GM04503 (cell line): ENCODE measurements around the gene NEK11.

ENCODE experiments used
- DNase-seq: peaks from one replicate; pipeline ENCODE4 v3.0.0-alpha.2; 2012; ENCODE audit warnings: low read depth

The NEK11 gene, protein sequence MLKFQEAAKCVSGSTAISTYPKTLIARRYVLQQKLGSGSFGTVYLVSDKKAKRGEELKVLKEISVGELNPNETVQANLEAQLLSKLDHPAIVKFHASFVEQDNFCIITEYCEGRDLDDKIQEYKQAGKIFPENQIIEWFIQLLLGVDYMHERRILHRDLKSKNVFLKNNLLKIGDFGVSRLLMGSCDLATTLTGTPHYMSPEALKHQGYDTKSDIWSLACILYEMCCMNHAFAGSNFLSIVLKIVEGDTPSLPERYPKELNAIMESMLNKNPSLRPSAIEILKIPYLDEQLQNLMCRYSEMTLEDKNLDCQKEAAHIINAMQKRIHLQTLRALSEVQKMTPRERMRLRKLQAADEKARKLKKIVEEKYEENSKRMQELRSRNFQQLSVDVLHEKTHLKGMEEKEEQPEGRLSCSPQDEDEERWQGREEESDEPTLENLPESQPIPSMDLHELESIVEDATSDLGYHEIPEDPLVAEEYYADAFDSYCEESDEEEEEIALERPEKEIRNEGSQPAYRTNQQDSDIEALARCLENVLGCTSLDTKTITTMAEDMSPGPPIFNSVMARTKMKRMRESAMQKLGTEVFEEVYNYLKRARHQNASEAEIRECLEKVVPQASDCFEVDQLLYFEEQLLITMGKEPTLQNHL

DNA sequence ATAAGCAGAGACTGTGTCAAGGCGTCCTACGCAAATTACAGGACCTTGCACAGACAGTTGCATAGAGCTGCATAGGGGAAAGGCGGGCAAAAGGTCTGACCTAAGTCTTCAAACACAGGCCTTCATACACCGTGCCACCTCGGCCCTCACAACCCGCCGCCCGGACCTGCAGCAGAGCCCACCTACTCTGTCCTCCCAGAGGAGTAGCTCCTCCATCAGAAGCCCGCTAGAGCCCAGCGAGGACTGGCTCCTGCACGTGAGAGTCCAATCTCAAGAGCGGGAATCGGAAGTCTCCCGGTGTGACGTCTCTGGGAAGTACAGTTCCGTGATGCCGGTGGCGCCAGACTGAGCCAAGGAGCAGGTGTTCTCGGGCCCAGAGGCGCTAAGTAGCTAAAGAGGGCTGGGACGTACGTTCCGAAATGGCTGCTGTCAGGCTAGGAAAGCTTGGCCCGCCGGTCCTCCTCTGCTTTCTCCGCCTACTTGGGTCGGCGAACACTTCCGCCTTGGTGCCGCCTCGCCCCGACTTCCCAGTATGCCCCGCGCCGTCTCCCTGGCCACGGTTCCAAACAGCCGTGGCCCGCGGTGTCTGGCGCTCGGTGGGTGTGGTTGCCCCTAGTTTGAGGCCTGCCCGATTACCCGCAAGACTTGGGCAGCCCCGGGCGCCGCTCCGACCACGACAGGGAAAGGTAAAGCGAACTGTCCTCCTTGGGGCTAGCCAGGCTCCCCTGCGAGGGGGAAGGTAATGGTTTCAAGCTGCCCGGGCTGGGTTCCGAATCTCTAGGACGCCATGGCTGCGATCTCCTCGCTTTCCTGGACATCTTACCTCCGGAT is at the start of gene NEK11, which contains the start of gene ASTE1:
Gene NEK11 (plus strand): TSS at position 557 of the 831 bp plus-strand sequence. CDS start 2,832 bp downstream, outside the sequence.
Gene ASTE1 (minus strand): TSS at position 505 of the 831 bp plus-strand sequence. CDS start 1,519 bp downstream, outside the sequence.
- peak; percentile 51 for DNase-seq

DNA sequence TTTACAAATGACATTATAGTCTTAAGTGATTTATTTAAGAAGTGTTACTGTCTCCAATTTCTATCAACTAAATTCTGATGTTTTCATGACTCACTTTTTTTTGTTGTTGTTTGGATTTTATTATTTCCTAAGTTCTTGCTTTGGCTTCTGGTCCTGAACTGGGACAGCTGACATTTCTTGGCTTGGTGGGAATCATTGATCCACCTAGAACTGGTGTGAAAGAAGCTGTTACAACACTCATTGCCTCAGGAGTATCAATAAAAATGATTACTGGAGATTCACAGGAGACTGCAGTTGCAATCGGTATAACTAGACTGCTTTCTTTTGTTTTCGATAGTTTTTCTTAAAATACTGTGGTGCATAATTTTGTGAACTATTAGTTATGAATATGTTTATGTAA is 47.6 kb upstream of the NEK11 start:
- no peak for DNase-seq

DNA sequence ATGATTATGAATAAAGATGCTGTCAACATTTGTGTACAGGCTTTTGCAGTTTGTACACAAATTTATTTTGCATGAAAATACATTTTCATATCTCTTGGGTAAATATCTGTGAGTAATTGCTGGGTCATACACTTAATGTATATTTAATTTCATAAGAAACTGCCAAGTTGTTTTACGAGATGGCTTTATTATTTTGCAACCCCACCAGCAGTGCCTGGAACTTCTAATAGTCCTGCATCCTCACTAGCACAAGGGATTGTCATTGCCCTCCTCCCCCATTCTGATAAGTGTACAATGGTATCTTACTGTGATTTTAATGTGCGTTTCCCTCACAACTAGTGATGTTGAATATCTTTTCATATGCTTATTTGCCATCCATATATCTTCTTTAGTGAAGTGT is 45.2 kb upstream of the NEK11 start:
- no peak for DNase-seq

DNA sequence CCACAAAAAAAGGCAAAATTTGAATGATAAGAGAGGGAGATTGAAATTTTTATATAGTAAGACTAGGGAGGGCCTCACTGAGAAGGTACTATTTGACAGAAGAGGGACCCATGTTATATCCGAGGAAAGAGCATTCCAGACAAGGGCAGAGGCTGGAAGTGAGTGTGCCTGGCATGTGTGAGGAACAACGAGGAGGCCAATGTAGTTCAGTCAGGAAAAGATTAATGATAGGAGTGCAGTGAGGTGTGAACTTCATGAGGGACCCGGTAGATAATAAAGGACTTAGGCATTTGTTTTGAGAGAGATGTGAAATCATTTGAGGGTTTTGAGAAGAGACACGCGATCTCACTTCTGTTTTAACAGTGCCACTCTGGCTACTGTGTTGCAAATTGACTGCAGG is 36.4 kb upstream of the NEK11 start:
- no peak for DNase-seq

DNA sequence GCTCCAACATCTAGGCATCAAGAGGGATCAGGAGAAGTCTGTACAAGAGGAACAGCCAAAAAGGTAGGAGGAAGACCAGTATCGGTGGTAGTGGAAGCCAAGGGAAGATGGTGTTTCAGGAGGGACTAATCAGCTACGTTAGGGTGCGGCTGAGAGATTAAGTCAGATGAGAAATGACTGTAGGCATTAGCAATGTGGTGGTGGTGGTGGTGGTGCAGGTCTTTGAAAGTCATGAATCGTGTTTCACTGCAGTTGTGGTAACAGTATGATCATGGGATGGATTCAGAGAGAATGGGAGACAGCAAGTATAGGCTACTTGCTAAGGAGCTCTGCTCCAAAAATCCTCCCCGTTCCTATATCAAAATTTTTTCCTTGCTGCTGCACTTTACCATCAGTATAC is 35.6 kb upstream of the NEK11 start:
- DNase-seq: no peak

DNA sequence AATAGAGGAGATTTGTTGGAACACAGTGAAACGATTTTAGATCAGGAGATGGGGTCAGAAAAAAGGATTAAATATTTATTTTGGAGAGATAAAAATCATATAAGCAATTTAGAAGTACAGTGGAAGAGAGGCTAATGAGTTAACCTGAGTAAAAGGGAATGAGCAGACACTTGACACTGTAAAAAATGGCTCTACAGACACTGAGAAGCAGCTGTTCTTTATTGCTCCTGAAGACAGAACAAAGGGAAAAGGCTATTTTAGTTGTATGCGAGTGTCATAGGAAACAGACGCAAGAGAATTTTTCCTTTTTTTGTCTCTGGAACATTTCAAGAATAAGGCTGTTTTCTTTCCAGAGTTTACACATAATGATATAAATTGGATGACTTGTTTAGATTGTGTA is 34.3 kb upstream of the NEK11 start:
- no peak for DNase-seq

DNA sequence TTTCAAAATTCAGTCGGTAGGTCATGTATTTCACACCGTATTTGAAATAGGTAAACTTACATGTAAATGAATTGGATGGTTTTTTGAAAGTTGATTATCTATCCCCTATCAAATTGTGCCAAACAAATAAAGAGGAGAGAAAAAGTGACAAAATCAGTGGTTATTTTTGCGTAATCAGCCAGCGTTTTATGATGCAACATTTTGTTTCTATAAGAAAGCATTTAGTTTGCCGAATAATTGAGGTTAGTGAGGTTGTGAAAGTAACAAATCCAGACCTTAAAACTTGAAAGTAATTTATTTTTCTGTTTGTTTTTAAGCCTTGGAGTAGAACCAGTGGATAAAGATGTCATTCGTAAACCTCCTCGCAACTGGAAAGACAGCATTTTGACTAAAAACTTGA is 29.4 kb upstream of the NEK11 start:
- DNase-seq: no peak

DNA sequence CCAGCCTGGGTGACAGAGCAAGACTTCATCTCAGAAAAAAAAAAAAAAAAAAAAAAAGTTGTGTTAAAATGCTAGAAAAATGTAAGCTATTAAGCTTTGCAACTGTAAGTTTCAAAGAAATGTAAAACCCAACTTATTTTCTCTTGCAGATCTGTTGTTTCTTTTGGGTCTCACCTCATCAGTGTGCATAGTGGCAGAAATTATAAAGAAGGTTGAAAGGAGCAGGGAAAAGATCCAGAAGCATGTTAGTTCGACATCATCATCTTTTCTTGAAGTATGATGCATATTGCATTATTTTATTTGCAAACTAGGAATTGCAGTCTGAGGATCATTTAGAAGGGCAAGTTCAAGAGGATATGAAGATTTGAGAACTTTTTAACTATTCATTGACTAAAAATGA is 25.6 kb upstream of the NEK11 start:
- no peak for DNase-seq

DNA sequence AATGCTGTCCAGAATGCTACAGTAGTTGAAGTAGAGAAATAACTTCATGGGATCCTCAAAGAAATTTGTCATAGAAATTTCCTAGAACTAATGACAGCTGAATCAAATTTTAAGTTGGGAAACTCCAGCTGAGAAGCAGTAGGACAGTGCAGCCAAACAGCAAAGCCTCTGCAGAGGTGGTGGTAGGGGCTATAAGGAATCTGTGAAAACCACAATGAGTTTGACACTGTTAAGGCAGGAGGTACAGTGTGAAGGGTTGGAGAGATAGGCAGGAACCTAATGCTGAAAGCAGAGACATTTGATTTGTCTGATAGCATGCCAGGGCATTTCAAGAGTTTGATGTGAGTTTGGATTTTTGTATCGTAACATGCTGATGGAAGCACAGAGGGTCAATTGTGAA is 22.1 kb upstream of the NEK11 start:
- DNase-seq: no peak

DNA sequence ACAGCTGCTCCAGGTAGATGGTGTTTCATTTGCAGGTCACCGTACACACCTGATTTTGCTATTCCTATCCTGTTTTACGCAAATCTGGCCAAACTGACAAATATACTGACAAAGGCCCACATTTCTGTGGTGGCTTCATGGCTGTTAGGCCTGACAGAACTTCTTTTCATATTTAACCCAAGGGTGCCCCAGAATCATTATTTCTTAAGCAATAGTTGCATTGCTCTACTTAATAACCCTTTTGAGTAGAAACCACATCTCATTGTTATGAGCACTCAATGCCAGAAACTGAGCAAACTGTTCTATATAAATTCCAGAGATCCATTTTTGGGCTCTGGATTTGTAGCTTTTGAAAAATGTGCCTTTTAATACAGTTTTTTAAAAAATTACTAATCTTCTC is 19.4 kb upstream of the NEK11 start:
- DNase-seq: no peak

DNA sequence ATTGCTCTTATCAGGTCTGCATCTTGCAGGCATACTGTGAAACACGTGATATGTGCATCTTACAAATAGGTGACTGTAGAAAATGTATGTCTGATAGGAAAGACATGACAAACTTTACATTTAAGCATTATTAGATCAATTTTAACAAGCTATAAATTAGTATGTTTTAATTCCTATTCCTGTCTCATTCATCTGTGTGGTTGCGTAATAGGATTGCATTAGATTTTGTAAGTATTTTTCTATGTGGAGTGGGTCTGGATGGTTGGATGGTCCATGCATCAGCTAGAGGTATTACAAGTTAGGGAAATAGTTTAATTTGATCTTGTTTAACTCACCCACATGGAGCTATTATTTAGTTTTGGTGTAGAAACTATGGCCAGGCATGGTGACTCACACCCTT is 18.9 kb upstream of the NEK11 start:
- DNase-seq: no peak

DNA sequence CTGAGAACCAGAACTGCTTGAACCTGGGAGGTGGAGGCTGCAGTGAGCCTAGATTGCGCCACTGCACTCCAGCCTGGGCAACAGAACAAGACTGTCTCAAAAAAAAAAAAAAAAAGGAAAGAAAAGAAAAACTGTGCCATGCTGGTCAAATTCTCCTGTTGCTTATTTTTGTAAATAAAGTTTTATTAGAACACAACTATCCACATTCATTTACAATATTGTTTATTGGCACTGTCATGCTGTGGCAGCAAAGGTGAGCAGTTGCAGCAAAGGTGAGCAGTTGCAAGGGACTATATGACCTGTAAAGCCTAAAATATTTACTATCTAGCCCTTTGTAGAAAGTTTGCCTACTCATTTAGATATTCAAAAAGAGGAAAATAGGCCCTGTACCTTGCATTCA is 18.4 kb upstream of the NEK11 start:
- no peak for DNase-seq

DNA sequence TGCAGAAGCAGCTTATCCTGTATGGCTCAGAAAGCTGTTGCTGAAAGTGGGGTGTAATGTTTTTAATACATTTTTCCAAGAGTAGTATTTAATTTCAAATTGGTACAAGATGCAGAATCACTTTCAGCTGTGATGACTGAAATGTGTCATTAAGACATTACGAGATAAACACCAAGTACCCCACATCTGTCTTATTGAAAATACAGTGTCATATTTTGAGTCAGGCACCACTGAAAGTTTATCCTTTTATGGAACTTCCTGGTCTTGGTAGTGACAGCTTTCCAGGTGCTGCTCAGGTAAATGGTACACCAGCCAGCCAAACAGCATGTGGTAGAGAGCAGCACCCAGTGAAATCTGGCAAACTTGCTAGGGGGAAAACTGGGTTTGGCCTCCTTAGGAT is 17.0 kb upstream of the NEK11 start:
- no peak for DNase-seq

DNA sequence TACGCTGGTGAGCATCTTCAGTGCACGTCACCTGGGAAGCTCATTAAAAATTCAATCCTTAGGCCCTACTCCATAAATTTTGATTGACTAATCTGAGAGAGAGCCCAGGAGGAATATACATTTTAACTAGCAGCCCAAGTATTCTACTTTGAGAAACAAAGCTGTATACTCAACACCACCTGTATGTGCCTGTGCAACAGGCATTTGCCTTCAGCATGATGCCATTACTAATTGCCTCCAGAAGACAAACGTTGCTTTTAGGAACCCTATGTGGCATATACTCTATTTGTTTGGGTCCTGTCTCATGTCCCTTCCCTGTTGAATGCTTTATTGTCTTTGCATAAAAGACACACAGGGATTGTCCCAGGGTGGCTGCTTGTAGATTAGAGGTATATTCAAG is 7.7 kb upstream of the NEK11 start:
- no peak for DNase-seq

DNA sequence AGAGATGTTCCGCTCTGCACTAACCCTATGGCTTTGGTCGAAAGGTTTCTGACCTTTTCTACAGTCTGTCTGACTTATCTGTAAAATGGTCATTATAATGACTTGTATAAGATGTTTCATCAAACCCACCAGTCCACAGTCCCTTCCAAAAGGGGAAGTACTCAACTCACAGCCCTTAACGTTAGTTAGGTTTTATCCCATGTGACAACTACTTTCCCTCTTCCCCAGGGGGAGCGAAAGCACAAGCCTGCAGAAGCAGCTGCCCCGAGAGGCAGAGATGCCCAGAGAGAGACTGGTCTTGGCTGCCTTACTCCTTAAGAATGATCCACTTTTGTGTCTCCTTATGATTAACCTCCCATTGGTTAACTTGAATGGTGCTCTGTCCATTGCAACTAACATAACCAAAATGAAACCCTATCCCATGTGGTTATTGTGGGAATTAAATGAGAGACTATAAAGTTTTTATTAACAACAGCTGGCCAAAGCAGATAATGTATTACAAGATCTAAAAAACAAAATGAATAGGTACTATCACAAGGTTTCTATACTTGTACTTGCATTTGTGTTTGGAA is 6.5 kb upstream of the NEK11 start:
- DNase-seq: no peak

DNA sequence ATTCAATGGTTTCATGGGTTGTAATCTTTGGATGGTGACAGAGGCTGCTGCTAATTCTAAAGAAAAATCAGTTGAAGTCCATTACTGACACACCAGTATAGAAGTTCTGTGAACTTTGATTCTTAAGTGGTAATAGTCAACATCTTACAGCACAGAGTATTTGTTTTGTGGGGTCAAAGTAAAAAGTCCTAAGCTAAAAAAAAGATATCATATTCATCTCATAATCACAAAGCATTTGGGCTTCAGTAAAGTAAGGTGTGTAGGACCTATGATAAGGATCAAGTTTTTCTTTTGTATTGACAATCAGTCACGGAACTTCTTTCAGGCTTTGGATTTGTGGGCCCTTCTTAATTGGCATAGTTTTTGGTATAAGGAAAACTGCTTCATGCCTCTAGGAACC is 1.1 kb upstream of the NEK11 start:
- no peak for DNase-seq

DNA sequence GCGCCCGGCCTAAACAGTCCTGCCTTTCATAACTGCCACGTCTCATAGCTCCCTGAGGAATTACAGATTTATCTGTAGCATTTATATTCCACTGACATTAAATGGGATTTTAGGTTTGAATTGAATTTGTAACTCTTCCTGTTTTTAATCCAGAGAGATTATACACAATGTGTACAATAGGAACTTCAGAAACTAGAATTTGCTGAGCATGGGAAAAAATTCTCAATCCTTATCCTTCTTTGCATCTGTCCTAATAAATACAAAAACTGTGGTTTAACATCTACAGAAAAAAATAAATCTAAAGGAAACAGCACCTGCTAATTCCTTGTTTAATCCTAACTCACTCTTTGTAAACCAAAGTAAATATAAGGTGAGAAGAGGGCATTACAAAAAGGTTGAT is 2.2 kb downstream of the NEK11 start:
- no peak for DNase-seq

DNA sequence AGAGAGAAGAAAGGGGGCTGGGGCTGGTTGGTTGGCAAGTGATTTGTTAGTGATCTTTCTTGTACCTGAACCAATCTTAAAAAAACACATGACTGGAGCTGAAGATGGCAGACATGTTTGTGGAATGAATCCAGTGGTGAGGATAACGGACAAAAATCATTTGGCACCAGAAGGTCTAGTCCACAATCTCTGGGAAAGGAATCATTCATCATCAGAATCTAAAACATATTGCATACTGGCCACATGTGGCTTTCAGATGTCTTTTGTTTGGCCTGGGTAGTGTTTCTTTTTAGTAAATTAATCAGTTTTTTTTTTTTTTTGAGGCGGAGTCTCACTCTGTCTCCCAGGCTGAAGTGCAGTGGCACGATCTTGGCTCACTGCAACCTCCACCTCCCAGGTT is 5.0 kb downstream of the NEK11 start:
- DNase-seq: no peak

DNA sequence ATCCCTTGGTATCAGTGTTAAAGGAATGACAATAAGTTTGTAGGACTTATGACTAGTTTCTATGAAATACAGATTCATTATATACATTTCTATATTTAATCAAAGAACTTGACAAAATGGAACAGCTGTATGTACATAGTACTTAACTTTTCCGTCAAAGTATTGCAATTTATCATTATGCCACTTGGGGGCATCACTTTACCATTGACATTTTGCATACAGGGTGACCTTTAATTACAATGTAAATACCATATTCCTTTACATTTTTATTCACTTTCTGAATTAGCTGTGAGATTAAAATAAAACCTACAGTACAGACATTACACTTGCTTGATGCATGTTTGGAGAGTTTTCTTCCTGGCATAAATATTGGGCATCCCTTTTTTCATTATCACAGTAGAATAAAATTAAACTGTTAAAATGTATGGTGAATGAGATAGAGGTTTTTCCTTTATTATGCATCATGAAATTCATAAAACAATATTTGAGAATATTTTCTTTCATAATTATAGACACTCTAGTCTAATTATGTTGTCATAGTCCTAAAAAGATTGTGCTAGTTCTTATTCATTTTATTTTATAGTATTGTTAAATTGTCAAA is 6.9 kb downstream of the NEK11 start:
- DNase-seq: no peak

DNA sequence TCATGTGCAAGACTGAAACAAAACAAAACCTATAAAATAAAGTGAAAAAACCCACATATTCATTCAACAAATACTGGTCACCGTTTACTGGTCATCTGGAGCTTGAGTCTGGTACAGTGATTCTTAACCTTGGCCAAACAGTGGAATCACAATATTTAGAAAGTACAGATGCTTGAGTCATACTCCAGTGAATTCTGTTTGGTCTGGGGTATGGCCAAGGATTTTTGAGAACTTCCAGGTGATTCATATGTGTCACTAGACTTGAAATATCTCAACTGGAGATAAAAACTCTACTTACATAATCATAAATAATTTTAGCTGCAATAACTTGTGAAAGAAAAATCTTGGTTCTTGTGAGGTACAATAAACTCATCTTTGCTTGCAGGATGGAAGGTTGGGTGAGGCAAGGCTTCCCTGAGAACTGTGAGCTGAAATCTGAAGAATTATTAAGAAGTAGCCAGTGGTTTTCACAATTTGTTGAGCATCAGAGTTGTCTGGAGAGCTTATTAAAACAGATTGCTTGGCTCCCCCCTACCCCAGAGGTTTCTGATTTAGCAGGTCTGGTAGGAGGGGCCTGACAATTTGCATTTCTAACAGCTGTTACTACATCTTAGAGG is 9.6 kb downstream of the NEK11 start:
- DNase-seq: peak; percentile 63

DNA sequence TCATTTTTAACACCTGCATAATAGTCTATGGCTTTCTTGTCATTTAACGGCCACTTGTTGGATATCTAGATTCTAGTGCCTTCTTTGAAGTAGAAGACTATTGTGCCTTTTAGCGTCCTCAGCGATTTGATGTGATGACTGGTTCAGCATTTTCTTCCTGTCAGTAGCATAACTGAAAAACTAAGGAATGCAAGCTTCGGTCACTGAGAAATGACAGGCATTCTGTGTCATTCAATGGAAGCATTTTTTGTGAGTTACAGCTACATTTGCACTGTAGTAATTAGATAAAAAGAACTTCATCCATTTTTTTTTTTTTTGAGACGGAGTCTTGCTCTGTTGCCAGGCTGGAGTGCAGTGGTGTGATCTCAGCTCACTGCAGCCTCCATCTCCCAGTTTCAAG is 10.3 kb downstream of the NEK11 start:
- peak; percentile 49 for DNase-seq

DNA sequence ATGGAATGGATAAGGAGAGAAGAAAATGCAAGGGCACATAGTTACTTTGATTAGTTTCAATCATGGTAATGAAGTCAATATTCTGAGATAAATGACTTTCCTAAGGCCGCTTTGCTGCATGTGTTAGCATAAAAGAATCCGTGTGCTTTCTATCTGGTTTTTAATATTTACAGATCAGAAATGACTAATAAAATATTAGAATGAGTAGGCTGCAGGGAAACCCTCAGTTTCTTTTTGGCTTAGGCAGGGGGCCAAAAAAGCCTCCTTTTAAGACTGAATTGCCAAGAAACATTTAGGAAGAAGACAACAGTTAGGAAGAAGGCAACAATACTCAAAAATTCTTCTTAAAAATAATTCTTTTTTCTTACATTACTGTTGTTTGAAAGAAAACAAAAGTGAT is 11.6 kb downstream of the NEK11 start:
- DNase-seq: no peak
